Muscle layer of colon (tissue), 2 donors: ENCODE results near the gene NSF.
"Not testable (repeated sequence)": the region's sequence is repeated elsewhere in the genome, so short reads cannot be mapped to it uniquely, and the experiment has no call there.

Source experiments
- H3K27ac ChIP-seq: one replicate; pipeline ENCODE4 v1.7.0; 2013; ENCODE audit warnings: low read depth, mild to moderate bottlenecking, low read length, moderate library complexity
- H3K27me3 ChIP-seq, 2 donors: one replicate each; pipeline ENCODE4 v1.7.0; 2013; ENCODE audit warnings: low read length in 2 of 2, mild to moderate bottlenecking in 2 of 2; ENCODE audit not compliant: insufficient read depth in 2 of 2, control insufficient read depth in 1 of 2
- H3K36me3 ChIP-seq: one replicate; pipeline ENCODE4 v1.7.0; 2013; ENCODE audit warnings: mild to moderate bottlenecking, low read length; ENCODE audit not compliant: insufficient read depth
- H3K4me1 ChIP-seq: one replicate; pipeline ENCODE4 v1.7.0; 2013; ENCODE audit warnings: mild to moderate bottlenecking, low read length; ENCODE audit not compliant: insufficient read depth
- H3K4me3 ChIP-seq, 2 donors: one replicate each; pipeline ENCODE4 v1.7.0; 2013; ENCODE audit warnings: low read length in 2 of 2, low read depth in 1 of 2, mild to moderate bottlenecking in 1 of 2, moderate library complexity in 1 of 2
- H3K9ac ChIP-seq: one replicate; pipeline ENCODE4 v1.7.0; 2013; ENCODE audit warnings: low read length
- H3K9me3 ChIP-seq: one replicate; pipeline ENCODE4 v1.7.0; 2013; ENCODE audit warnings: mild to moderate bottlenecking, low read length
- donor health status: abdominal sarcoma.
- donor health status: Adenocarcinoma of cecum.

The NSF gene

DNA sequence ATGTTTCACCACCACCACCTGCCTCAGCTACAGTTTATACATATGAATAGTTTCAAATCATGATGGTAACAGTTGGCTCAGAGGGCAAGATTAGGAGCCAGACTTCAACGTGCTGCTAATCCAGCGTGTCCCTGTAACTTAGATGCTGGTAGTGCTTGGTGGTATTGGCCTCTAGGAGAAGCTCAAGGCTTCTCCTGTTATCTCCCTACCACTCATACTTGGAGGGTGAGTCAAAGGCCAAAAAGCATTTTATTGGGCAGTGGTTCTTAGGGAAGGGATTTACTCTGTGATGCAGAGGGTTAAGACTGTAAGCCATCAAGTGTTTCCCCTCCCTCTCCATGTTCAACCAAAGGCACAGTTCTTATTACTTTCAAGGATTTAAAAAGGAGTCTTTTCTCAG is 82.3 kb downstream of the NSF start:
- not testable (repeated sequence) for H3K9me3 ChIP-seq, H3K36me3 ChIP-seq, H3K4me3 ChIP-seq, H3K27ac ChIP-seq, H3K4me1 ChIP-seq, H3K9ac ChIP-seq, H3K27me3 ChIP-seq

DNA sequence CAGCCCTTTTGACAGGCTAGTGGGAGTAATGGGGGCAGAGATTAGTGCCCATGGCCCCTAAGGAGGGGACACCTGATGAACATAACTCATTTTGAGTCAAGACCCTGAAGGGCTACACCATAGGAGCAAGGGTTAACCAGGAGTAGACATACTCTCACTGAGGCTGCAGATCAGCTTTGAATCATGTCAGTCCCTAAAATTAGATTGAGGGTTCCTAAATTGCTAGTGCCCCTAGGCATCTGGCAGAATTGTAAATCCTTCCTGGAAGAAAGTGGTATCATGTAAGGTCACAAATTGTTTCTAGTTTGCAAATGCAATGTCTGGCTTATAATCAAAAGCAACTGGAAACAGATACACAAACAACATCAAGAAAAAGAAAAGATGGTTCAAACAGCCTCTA is 87.3 kb downstream of the NSF start:
- not testable (repeated sequence) for H3K27me3 ChIP-seq, H3K4me1 ChIP-seq, H3K36me3 ChIP-seq, H3K27ac ChIP-seq, H3K4me3 ChIP-seq, H3K9me3 ChIP-seq, H3K9ac ChIP-seq

DNA sequence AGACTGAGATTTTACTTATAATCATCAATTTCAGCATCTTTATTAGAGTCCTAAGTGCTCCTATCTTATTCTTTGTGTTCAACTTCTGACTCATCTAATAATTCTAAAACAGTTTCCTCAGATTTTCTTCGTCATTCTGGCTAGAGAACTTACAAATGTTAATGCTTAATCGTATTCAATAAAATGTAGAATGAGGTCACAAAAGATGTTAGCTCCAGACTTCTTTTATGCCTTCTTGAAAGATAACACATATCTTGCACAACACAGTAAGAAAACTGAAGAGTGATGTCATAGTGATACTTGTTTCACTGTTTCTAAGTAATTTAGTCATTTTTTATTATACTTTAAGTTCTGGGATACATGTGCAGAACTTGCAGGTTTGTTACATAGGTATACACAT is 93.2 kb downstream of the NSF start:
- not testable (repeated sequence) for H3K36me3 ChIP-seq, H3K27ac ChIP-seq

DNA sequence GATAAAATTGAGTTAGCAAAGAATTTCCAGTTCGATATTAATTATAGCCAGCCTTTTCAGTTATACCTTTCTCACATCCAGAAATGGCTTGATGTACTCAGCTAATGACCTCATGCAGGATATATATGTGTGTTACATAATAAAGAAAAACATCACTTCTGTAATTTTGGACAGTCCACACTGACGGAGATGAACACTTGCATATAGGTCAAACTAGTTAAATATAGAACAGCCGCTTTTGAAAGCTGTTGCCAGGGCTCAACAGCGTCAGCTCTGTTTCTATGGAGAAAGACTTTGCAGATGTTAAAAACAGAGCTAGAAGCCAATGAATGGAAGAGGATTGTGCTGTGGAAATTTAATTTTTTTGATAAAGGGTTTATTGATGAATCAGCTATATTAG is 94.8 kb downstream of the NSF start:
- not testable (repeated sequence) for H3K9ac ChIP-seq, H3K9me3 ChIP-seq, H3K36me3 ChIP-seq, H3K27ac ChIP-seq, H3K4me3 ChIP-seq, H3K27me3 ChIP-seq, H3K4me1 ChIP-seq

More for the DNA sequence above, 93.2 kb downstream of the NSF start:
- H3K27me3 ChIP-seq, H3K9me3 ChIP-seq, H3K4me3 ChIP-seq, H3K9ac ChIP-seq, H3K4me1 ChIP-seq: not testable (repeated sequence)

DNA sequence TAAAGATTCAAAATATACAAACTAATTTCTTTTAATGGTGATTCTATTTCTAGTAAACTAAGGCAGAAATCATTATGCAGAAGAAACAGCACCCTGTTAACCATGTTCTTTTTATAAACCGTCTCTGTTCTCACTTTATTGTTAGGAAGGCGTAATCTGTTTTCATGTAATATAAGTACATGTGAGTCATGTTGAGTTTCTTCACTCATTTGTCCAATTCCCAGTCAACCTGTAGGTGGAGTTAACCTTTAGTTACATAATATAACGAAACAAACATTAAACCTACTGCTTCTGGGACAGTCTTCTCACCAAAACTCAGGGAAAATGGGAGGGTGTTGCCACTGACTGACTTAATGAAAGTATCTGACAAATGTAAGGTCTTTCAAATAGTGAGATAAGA is 101.7 kb downstream of the NSF start:
- H3K27ac ChIP-seq, H3K36me3 ChIP-seq, H3K4me1 ChIP-seq, H3K4me3 ChIP-seq, H3K9ac ChIP-seq, H3K9me3 ChIP-seq, H3K27me3 ChIP-seq: not testable (repeated sequence)

DNA sequence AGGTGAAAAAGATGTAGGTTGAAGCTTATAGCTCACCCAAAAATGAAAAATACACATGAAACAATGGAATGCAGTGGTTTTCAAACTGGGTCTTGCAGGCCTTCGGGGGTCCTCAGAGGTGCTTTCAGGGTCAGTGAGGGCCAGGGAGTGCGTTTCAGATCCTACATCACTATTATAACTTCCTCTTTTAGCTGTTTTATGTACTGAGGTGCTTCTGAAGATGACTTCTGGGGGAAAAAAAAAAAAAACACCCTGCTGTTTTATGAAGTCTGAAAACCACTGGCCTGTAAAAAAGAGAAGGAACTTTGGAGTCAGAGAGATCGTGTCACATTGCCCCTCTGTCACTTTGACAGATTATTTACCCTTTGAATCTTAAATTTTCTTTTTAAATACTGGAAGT is 102.8 kb downstream of the NSF start:
- H3K4me3 ChIP-seq: not testable (repeated sequence)

DNA sequence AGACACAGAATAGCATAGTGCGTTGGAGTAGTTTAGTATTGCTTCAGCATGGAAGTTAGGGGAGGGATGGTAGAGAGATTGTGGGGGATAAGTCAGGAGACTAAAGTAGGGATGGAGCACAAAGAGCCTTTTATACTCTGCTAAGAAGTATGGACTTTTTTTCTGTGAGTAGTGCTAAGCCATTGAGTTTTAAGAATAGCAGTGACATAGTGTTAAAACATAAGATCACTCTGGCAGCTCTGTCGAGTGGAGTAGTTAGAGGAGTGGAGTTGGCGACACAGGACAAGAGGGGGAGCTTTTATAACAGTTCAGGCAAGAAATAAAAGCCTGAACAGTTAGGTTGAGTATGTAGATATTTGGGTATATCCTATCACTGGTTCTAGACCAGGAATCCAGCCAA is 106.1 kb downstream of the NSF start:
- H3K9ac ChIP-seq, H3K9me3 ChIP-seq, H3K27ac ChIP-seq, H3K4me1 ChIP-seq, H3K36me3 ChIP-seq, H3K27me3 ChIP-seq, H3K4me3 ChIP-seq: not testable (repeated sequence)

More for the DNA sequence above, 102.8 kb downstream of the NSF start:
- not testable (repeated sequence) for H3K27ac ChIP-seq, H3K4me1 ChIP-seq, H3K9ac ChIP-seq, H3K27me3 ChIP-seq, H3K9me3 ChIP-seq, H3K36me3 ChIP-seq

DNA sequence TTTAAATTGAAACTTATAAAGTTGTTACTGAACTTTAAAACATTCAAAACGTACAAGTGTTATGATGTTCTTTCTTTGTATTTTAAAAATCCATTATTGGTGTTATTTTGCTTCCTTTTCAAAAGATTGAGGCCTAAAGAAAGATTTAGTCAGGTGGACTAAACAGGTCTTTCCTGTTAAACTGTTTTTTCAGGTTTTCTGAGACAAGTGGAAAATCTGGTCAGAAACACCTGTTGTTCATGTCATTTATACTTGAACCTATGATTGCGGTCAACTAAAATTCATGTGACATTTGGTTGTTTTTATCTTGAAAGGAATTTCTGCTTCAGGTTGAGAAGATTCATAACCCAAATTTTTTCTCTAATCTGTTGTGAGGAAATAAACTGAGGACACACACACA is 108.5 kb downstream of the NSF start:
- H3K9ac ChIP-seq, H3K9me3 ChIP-seq, H3K4me1 ChIP-seq: not testable (repeated sequence)

DNA sequence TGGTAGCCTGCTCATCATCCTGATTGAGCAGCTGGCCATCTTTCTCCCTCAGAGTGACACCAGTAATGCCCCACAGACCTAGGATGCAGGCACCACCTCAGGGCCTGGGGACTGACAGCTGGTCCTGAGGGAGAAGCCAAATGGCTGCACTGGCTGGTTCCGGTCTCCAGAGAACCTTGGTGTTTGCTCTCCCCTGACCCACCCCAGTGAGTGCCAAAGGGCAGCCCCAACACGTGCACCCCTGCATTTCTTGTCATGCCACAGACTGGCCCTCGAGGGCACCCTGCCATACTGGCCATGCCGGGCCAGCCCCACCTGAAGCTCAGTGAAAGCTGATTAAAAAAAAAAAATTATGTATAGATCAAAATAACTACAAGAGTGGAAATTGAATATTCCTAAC is 127.5 kb downstream of the NSF start:
- Histone ChIP-seq H3K36me3 (peaks cover 6% of the 10 kb centered on the region), H3K4me3 (no peak overlapping the region), H3K27me3 (no peaks in the 10 kb centered on the region), H3K27ac (no peak overlapping the region), H3K9ac (no peak overlapping the region), H3K9me3 (no peaks in the 10 kb centered on the region), H3K4me1 (no peaks in the 10 kb centered on the region)

More for the DNA sequence above, 108.5 kb downstream of the NSF start:
- H3K27me3 ChIP-seq, H3K27ac ChIP-seq, H3K36me3 ChIP-seq, H3K4me3 ChIP-seq: not testable (repeated sequence)

DNA sequence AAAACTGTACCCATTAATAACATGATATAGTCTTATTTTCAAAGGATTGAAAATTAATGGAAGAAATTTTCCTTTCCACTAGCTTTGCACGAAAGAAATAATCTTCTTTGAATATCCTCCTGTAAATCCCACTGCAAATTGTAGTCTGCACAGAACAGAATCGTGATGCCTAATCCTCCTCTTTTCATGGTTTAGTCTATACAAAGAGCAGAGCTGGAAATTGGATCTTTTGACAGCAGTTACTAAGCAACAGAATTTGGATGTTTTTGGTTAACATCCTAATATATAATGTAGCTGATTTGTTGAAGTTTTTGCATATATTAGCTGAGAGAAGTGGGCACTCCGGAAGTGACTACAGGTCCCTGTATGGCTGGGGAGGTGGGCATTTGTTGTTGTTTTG is 129.4 kb downstream of the NSF start:
- H3K9me3 ChIP-seq: no peaks in the 10 kb centered on the region
- no peak overlapping the region for H3K27ac ChIP-seq
- no peak overlapping the region for H3K9ac ChIP-seq
- H3K4me3 ChIP-seq: no peak overlapping the region
- H3K36me3 ChIP-seq: peaks cover 6% of the 10 kb centered on the region
- H3K27me3 ChIP-seq: no peaks in the 10 kb centered on the region
- no peaks in the 10 kb centered on the region for H3K4me1 ChIP-seq

DNA sequence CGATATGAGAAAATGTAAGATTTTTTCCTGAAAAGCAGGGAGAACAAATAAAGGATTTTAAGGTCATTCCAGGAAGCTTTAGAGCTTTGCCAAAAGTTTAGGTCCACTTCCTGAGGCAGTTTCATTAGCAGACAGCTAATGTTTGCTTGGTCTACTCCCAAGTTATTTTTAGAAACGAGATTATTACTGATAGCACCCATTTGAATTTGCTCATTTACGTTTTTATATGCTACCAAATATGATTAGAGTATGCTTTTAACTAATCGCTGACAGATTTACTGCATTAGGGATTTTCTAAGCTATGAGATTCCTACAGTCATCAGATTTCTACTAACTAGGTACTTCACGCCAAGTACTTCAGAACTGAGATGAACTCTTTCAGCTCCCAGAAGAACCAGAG is 129.9 kb downstream of the NSF start:
- Histone ChIP-seq H3K27ac (no peak overlapping the region), H3K4me1 (no peaks in the 10 kb centered on the region), H3K4me3 (no peak overlapping the region), H3K9ac (no peak overlapping the region), H3K36me3 (peaks cover 6% of the 10 kb centered on the region), H3K27me3 (no peaks in the 10 kb centered on the region), H3K9me3 (no peaks in the 10 kb centered on the region)

DNA sequence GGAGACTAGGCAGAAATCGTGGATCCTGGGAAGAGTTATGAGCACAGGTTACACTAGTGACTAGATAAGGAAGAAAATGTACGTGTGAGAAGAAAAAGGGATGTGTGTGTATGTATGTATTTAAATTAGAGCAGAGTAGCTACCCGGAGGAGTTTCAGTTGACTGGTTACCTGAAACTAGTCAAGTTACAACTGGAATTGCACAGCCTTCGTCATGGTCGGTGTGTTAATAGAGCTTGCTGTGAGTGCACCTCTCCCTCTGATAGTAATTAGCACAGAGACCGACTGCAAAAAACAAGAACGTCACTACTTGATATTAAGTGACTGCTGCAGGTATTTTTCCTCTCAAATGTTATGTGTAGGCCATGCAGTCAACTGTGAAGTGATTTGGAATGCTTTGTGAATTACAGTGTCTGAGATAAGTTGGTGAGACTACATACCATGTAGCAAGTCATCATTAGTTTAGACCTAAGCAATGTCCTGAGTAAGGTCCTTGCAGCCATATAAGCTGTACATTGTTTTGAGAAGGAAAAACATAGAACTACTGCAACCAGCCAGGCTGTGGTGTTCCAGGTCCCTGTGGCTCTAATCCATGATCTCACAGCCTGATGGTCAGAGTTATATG is 132.3 kb downstream of the NSF start:
- no peak overlapping the region for H3K9ac ChIP-seq
- H3K4me3 ChIP-seq: no peak overlapping the region
- H3K9me3 ChIP-seq: no peaks in the 10 kb centered on the region
- no peaks in the 10 kb centered on the region for H3K4me1 ChIP-seq
- peaks cover 4% of the 10 kb centered on the region for H3K36me3 ChIP-seq
- no peak overlapping the region for H3K27ac ChIP-seq
- H3K27me3 ChIP-seq: no peaks in the 10 kb centered on the region
